ENCODE results near the gene CMSS1.

The CMSS1 gene

GRCh38 chr3:99805160-99805559 is 12.5 kb upstream of the CMSS1 start:
- DNase-seq (ENCODE audit: low read depth, low spot score): no peak
- ChIA-PET CTCF (no interaction called here), POLR2A (no interaction called here)
- TF ChIP-seq, protein P1, sequence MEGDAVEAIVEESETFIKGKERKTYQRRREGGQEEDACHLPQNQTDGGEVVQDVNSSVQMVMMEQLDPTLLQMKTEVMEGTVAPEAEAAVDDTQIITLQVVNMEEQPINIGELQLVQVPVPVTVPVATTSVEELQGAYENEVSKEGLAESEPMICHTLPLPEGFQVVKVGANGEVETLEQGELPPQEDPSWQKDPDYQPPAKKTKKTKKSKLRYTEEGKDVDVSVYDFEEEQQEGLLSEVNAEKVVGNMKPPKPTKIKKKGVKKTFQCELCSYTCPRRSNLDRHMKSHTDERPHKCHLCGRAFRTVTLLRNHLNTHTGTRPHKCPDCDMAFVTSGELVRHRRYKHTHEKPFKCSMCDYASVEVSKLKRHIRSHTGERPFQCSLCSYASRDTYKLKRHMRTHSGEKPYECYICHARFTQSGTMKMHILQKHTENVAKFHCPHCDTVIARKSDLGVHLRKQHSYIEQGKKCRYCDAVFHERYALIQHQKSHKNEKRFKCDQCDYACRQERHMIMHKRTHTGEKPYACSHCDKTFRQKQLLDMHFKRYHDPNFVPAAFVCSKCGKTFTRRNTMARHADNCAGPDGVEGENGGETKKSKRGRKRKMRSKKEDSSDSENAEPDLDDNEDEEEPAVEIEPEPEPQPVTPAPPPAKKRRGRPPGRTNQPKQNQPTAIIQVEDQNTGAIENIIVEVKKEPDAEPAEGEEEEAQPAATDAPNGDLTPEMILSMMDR (IDR thresholded peaks at IDR 0.05; ENCODE audit: insufficient read depth, low read length, missing control alignments): no peak
- H3K4me3 ChIP-seq (ENCODE audit: low read depth, low read length): no peak overlapping the region

DNA sequence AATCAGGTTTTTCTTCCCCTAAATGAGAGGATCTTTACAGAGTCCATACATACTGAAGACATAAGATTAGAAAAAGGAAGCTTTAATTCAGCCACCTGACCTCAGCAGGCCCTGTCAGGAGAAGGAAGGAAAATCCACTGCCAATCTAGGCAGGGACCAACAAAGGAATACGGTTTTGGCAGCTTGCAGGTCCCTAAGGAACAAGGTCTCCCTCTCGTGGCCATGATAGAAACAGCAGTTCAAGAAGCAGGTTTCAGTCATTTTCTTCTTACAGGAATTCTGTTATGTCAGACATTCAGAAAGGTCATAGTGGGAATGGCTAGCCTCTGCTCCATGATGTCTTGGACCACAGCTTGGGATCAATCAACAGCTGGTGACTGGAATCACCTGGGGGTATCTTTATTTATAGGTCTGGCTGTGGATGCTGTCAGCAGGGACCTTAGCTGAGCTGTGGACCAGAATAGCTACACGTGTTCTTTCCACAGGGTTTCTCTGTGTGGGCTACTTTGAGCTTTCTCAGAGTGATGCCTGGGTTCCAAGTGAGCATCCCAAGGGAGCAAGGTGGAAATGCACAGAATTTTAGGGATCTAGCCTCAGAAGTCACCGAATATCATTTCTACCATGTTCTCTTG is 9.4 kb upstream of the CMSS1 start:
- ChIA-PET CTCF (interaction anchor here (0.7 to 2.8 kb wide), 34 partner anchors 9 to 797 kb away, joined by 3 to 16 read pairs (median 4); partner anchors contain the start of genes CMSS1 and TBC1D23), POLR2A (no interaction called here)
- TF ChIP-seq, protein P1 (IDR thresholded peaks at IDR 0.05; ENCODE audit: insufficient read depth, low read length, missing control alignments): peak; percentile 85
- H3K4me3 ChIP-seq (ENCODE audit: low read depth, low read length): no peak overlapping the region
- DNase-seq (ENCODE audit: low read depth, low spot score): peak; percentile 51

DNA sequence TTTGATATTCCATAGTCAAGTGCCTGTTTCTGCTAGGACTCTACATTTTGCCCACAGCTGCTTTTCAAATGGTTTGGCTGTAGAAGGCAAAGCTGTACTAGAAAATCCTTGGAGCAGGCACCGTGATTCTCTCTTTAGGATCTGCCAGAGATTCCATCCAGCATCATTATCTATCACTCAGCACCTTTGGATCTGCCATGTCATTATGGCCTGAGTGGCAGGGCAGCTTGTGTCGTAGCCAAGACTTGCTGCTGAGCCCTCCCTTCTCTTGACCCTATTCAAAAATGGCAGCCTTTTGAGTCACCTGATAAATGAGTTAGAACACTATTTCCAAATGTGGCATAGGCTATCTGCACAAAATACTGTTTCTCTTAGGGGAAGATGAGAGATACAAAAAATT is 8.1 kb upstream of the CMSS1 start:
- DNase-seq (ENCODE audit: low read depth, low spot score): no peak
- TF ChIP-seq, protein P1 (IDR thresholded peaks at IDR 0.05; ENCODE audit: insufficient read depth, low read length, missing control alignments): no peak
- ChIA-PET CTCF (interaction anchor here (1.5 to 2.8 kb wide), 5 partner anchors 8 to 786 kb away, joined by 6 to 16 read pairs (median 11); partner anchors contain the start of gene CMSS1), POLR2A (no interaction called here)
- H3K4me3 ChIP-seq (ENCODE audit: low read depth, low read length): no peak overlapping the region

GRCh38 chr3:99810403-99810802 is 7.3 kb upstream of the CMSS1 start:
- ChIA-PET CTCF (interaction anchor here (0.9 to 1.6 kb wide), 3 partner anchors 9 to 787 kb away, joined by 4 to 6 read pairs (median 5); no protein-coding TSS in a partner anchor), POLR2A (no interaction called here)
- H3K4me3 ChIP-seq (ENCODE audit: low read depth, low read length): no peak overlapping the region
- no peak for DNase-seq (ENCODE audit: low read depth, low spot score)
- TF ChIP-seq, protein P1 (IDR thresholded peaks at IDR 0.05; ENCODE audit: insufficient read depth, low read length, missing control alignments): no peak

GRCh38 chr3:99817047-99817436 is 620 bp upstream of the CMSS1 start:
- ChIA-PET CTCF (interaction anchor here (1.6 kb wide), 1 partner anchor 9 kb away, joined by 16 read pairs; no protein-coding TSS in a partner anchor), POLR2A (interaction anchor here (0.6 kb wide), 1 partner anchor 44 kb away, joined by 3 read pairs; no protein-coding TSS in a partner anchor)
- DNase-seq (ENCODE audit: low read depth, low spot score): no peak
- H3K4me3 ChIP-seq (ENCODE audit: low read depth, low read length): peak overlapping the region; percentile 86
- TF ChIP-seq, protein P1 (IDR thresholded peaks at IDR 0.05; ENCODE audit: insufficient read depth, low read length, missing control alignments): no peak

DNA sequence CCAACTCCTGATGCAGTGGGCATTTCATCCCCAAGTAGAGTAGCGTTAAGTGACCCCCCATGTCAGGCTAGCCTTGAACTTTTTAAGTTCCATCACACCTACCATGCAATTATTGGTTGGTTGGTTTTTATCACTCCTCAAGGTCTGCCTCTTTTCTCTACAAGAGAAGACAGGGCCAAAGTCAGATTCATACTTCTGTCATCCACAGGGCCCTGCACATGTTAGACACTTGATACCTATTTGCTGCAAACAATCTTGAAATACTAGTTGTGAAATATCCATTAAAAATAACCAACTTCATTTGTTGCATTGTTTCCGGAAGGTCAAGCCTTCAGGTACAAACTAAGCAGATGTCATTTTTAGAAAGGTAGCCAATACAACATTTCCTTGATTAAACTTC is 1.2 kb downstream of the CMSS1 start:
- POLR2A ChIA-PET: no interaction called here
- TF ChIP-seq, protein P1 (IDR thresholded peaks at IDR 0.05; ENCODE audit: insufficient read depth, low read length, missing control alignments): no peak
- H3K4me3 ChIP-seq (ENCODE audit: low read depth, low read length): peak overlapping the region; percentile 86; the same call in 1 of the 2 replicates
- CTCF ChIA-PET: interaction anchor here (1.6 kb wide), 1 partner anchor 10 kb away, joined by 16 read pairs; no protein-coding TSS in a partner anchor
- DNase-seq (ENCODE audit: low read depth, low spot score): no peak
